Measurements from ENCODE around the gene ATP8B3. TPM values are rescaled to one million over a fixed set of nuclear protein-coding genes. Genes with fewer than 3 reads are reported as not detected.
"Not testable (repeated sequence)": the region's sequence is repeated elsewhere in the genome, so short reads cannot be mapped to it uniquely, and the experiment has no call there.

ATP8B3 gene
- total and polyA plus RNA-seq, 10 donors = 1.9 to 10.1 (median 5.6) TPM

DNA sequence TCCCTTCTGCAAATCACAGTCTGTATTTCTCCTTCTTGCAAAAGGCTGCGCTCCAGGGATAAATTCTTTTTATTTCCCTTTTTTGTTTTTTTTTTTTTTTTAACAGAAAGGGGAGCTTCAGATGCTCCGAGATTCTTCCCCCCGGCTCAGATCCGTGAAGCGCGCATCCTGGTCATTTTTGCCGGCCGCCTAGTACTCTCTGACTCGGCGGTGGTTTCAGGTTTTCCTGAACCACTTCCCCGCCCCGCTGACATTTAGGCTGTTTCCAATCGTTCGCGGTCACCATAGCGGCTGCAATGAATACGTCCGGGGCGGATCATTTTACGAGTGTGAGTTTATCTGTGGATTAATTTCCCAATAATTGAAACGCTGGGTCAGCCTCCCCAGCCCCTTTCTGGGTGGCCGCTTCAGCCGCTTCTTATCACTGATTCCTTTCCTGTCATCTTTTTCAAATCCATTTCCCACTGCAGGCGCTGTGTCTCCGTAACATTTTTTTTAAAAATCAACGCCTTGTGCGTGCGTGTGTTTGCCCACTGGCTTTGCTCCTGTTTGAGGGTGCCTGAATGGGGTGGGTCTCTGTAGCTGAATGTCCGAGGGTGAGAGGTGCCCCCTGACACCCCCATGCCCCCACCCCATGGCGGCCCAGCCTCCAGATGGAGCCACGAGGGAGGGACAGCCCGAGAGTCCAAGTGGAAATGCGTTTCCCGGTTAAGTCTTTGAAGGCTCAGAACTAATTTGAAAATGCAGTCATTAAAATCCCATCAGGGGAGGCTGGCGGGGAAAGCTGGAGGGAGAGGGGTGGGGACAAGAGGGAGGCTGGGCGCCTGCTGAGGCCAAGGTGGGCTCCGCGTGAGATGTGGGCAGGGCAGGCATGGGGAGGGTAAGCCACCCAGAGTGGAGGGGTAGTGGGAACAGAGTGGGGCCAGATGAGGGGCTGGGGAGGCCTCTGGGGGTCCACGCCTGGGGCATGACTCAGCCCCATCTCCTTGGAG, 48.1 kb downstream of the ATP8B3 start:
- Histone ChIP-seq H3K9me3 (no peaks in the 10 kb centered on the region), H3K27ac (no peak overlapping the region), H3K4me3 (no peak overlapping the region), H3K4me1 (peaks cover 0 to 17% (median 6%) of the 10 kb centered on the region in 6 donors), H3K27me3 (replicated peaks in 1 of 7) (peaks cover 15 to 100% (median 100%) of the 10 kb centered on the region in 7 donors), H3K36me3 (no peaks in the 10 kb centered on the region)
- no peak for DNase-seq
- TF ChIP-seq POLR2AphosphoS5 (IDR thresholded peaks at IDR 0.05) (no peak), POLR2A (IDR thresholded peaks at IDR 0.05) (no peak)
- TF ChIP-seq, protein P1, sequence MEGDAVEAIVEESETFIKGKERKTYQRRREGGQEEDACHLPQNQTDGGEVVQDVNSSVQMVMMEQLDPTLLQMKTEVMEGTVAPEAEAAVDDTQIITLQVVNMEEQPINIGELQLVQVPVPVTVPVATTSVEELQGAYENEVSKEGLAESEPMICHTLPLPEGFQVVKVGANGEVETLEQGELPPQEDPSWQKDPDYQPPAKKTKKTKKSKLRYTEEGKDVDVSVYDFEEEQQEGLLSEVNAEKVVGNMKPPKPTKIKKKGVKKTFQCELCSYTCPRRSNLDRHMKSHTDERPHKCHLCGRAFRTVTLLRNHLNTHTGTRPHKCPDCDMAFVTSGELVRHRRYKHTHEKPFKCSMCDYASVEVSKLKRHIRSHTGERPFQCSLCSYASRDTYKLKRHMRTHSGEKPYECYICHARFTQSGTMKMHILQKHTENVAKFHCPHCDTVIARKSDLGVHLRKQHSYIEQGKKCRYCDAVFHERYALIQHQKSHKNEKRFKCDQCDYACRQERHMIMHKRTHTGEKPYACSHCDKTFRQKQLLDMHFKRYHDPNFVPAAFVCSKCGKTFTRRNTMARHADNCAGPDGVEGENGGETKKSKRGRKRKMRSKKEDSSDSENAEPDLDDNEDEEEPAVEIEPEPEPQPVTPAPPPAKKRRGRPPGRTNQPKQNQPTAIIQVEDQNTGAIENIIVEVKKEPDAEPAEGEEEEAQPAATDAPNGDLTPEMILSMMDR (IDR thresholded peaks at IDR 0.05 in 8 of 11, conservative IDR thresholded peaks at IDR 0.05 in 3 of 11) = no peak
- WGBS, 5 donors = 9 to 15% (median 12%) methylated on average over 39 of the region's 39 CpGs
- intact Hi-C loops (cut with DNase I; ENCODE audit: low total_unique reads) = loop anchor here (10.0 kb wide), 1 partner anchor 89 kb away; no protein-coding TSS in a partner anchor

DNA sequence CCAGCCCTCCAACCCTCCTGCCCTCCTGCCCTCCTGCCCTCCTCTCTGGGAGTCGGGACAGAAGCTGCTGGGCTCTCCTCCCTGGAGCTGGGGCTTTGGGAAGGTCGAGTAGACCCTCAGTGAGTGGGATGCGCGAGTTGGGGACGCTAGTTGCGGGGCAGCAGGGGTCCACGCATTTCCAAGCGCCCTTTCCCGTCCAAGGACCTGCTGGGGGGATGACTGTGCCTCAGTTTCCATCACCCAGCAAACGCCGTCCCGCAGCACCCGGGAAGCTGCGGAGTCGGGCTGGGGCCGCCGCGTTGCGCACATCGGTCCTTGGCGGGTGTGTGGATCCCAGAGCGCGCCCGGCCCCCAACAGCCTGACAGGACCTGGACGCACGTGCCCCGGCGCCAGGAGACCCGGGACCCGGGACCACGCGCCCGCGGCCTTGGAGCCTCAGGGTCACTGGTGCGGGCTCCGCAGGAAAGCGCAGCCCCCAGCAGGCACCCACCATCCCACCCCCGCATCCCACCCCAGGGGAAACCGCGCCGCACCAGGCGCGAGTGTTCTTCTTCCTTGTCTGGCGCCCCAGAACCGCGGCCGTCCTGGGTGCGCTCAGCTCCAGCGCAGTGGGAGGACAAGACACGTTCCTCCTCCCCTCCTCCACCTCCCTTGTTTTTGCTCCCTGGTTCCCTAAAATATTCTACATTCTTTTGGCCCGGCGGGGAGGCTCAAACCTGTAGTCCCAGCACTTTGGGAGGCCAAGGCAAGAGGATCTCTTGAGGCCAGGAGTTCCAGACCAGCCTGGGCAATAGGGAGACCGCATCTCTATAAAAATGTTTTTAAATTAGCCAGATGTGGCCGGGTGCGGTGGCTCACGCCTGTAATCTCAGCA, 49.6 kb downstream of the ATP8B3 start:
- intact Hi-C loops (cut with DNase I; ENCODE audit: low total_unique reads) = loop anchor here (10.0 kb wide), 1 partner anchor 88 kb away; no protein-coding TSS in a partner anchor
- no peaks in the 10 kb centered on the region for H3K9me3 ChIP-seq
- no peak for DNase-seq
- peaks cover 0 to 26% (median 9%) of the 10 kb centered on the region in 6 donors for H3K4me1 ChIP-seq
- H3K36me3 ChIP-seq = no peaks in the 10 kb centered on the region
- peaks cover 18 to 100% (median 100%) of the 10 kb centered on the region in 7 donors for H3K27me3 ChIP-seq (replicated peaks in 1 of 7)
- WGBS, 5 donors = 5 to 10% (median 6%) methylated on average over 19 to 56 of the region's 56 CpGs
- H3K27ac ChIP-seq = no peak overlapping the region
- H3K4me3 ChIP-seq = no peak overlapping the region
- TF ChIP-seq POLR2A (IDR thresholded peaks at IDR 0.05) = no peak
- TF ChIP-seq POLR2AphosphoS5 (IDR thresholded peaks at IDR 0.05) = no peak
- TF ChIP-seq, protein P1 (IDR thresholded peaks at IDR 0.05 in 8 of 11, conservative IDR thresholded peaks at IDR 0.05 in 3 of 11) = no peak

DNA sequence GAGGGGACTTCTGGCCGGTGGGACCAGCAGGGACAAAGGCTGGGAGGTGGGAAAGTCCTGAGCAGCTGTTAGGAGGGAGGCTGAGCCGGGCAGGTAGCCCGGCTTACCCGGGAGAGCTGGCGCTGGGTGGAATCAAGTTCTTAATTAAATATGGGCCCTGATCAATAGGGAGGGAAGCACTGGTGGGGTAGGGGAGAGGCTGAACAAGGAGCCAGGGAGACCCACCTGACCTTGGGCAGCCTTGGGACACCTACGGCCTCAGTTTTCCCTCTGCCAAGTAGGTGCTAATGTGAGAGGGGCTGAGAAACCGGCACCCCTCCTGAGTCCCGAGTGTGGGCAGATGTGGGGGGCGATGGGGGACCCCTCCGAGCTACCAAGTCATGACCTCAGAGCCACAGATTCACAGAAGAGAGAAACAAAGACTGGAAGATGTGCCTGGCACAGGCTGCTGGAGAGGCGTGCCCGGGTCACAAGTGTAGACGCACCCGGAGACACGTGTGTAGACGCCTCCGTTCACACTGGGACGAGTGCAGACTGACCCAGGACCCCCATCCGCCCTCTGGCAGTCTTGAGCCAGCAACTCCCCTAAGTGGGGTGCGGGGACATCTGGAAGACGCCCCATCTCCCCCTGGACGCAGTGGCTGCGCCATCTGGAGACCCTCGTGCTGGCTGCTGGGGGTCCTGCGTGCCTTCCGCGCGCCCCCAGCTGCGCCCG, 50.4 kb downstream of the ATP8B3 start:
- TF ChIP-seq, protein P1 (IDR thresholded peaks at IDR 0.05 in 8 of 11, conservative IDR thresholded peaks at IDR 0.05 in 3 of 11) = no peak
- TF ChIP-seq POLR2AphosphoS5 (IDR thresholded peaks at IDR 0.05) (no peak), POLR2A (IDR thresholded peaks at IDR 0.05) (no peak)
- no peak overlapping the region for H3K4me3 ChIP-seq
- intact Hi-C loops (cut with DNase I; ENCODE audit: low total_unique reads) = loop anchor here (10.0 kb wide), 1 partner anchor 87 kb away; no protein-coding TSS in a partner anchor
- no peaks in the 10 kb centered on the region for H3K36me3 ChIP-seq
- DNase-seq = no peak
- peaks cover 18 to 100% (median 100%) of the 10 kb centered on the region in 7 donors for H3K27me3 ChIP-seq (replicated peaks in 1 of 7)
- H3K4me1 ChIP-seq = peaks cover 0 to 26% (median 12%) of the 10 kb centered on the region in 6 donors
- H3K27ac ChIP-seq = no peak overlapping the region
- H3K9me3 ChIP-seq = no peaks in the 10 kb centered on the region
- WGBS, 5 donors = 2 to 7% (median 4%) methylated on average over 18 to 30 of the region's 30 CpGs

DNA sequence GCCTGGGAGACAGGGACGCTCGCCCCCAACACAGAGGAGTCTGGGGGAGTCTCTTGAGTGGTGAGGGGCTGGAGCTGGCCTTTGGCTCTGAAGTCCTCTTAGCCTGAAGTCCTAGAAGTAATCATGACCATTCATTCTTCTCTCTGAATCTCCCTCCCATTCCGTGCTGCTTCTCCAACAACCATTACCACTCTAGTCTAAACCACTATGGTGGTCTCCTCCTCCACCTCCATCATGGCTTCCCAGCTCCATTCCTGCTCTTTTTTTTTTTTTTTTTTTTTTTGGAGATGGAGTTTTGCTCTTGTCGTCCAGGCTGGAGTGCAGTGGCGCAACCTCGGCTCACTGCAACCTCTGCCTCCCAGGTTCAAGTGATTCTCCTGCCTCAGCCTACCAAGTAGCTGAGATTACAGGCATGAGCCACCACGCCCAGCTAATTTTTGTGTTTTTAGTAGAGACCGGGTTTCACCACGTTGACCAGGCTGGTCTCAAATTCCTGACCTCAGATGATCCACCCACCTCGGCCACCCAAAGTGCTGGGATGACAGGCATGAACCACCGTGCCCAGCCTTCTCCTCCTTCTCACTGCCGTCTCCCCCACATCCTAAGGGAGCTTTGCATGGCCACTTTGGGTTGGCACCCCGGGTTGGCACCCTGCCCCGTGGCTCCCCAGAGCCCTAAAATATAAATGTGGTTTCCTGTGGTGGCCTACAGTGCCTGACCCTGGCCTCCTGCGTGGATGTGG, 51.1 kb downstream of the ATP8B3 start:
- H3K36me3 ChIP-seq, DNase-seq, H3K4me3 ChIP-seq, H3K27ac ChIP-seq, H3K9me3 ChIP-seq: not testable (repeated sequence)
- intact Hi-C loops (cut with DNase I; ENCODE audit: low total_unique reads) = loop anchor here (10.0 kb wide), 1 partner anchor 86 kb away; no protein-coding TSS in a partner anchor
- Histone ChIP-seq H3K27me3 (replicated peaks in 1 of 7) (peaks cover 19 to 100% (median 99%) of the 10 kb centered on the region in 7 donors), H3K4me1 (peaks cover 0 to 29% (median 16%) of the 10 kb centered on the region in 6 donors)
- WGBS, 5 donors = 15 to 19% (median 18%) methylated on average over 12 to 15 of the region's 15 CpGs

Data from spleen (tissue), 11 donors.